GM18517 (cell line): Measurements from ENCODE around the gene PCYT1A.
A peak's percentile ranks its signal among the peaks of the same experiment; 100 is the strongest.
"Not testable (repeated sequence)": the region's sequence is repeated elsewhere in the genome, so short reads cannot be mapped to it uniquely, and the experiment has no call there.

Experiments
- ATAC-seq: cut with Tn5 transposase; IDR thresholded peaks from one replicate; pipeline ENCODE4 v1.9.1; 2021; ENCODE audit warnings: mild to moderate bottlenecking, moderate library complexity; ENCODE audit not compliant: unreplicated experiment

The PCYT1A gene

DNA sequence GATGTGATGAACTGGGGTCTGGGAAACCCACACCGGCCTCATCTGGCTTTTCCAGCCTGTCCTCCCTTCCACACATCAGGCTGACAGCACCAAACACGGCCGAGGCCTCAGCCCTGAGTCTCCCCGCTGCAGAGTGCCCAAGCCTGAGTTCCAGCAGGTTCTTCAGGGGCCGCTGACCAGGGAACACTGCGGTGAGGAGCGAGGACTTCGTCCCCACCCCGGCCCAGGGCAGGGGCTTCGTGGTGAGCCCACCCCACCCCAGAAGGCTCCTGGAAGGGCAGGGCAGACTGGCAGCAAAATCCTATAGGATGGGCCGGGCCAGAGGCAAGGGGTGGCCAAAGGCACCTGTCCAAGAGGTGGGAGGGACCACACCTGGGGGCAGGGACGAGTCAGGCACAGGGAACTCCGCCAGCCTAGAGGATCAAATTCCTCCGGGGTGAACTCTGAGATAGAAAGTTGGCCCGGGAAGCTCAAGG, 71.4 kb downstream of the PCYT1A start, which contains the start of gene SLC51A:
TSS of gene SLC51A (plus strand) at position 446 of the 476 bp plus-strand sequence. CDS start 179 bp downstream, outside the sequence.
- ATAC-seq: no peak

GRCh38 chr3:196215493-196216020, 72.0 kb downstream of the PCYT1A start:
- ATAC-seq: no peak

- ATAC-seq: no peak
Observed at GRCh38 chr3:196214783-196215441, 72.6 kb downstream of the PCYT1A start.

- ATAC-seq: no peak
Observed at GRCh38 chr3:196210673-196211556, 76.6 kb downstream of the PCYT1A start, which contains the start of gene ZDHHC19. ZDHHC19 (minus strand) TSS chr3:196211400; CDS start chr3:196211315, 85 bp downstream.

DNA sequence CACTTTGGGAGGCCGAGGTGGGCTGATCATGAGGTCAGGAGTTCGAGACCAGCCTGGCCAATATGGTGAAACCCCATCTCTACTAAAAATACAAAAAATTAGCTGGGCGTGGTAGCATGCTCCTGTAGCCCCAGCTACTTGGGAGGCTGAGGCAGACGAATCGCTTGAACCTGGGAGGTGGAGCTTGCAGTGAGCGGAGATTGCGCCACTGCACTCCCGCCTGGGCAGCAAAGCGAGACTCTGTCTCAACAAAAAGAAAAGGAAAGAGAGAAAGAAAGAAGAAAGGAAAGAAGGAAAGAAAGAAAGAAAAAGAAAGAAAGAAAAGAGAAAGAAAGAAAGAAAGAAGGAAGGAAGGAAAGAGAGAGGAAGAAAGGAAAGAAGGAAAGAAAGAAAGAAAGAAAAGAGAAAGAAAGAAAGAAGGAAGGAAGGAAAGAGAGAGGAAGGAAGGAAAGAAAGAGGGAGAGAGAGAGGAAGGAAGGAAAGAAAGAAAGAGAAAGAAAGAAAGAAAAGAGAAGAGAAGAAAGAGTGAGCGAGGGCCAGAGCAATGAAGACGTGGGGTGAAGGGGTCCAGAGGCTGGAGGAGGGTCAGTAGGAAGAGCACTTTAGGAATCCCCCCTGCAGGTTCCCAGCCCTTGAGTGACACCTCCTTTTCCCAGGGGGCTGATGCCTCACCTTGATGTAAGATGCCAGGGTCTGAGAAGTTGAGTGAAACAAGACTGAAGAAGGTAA, 77.4 kb downstream of the PCYT1A start:
- not testable (repeated sequence) for ATAC-seq

DNA sequence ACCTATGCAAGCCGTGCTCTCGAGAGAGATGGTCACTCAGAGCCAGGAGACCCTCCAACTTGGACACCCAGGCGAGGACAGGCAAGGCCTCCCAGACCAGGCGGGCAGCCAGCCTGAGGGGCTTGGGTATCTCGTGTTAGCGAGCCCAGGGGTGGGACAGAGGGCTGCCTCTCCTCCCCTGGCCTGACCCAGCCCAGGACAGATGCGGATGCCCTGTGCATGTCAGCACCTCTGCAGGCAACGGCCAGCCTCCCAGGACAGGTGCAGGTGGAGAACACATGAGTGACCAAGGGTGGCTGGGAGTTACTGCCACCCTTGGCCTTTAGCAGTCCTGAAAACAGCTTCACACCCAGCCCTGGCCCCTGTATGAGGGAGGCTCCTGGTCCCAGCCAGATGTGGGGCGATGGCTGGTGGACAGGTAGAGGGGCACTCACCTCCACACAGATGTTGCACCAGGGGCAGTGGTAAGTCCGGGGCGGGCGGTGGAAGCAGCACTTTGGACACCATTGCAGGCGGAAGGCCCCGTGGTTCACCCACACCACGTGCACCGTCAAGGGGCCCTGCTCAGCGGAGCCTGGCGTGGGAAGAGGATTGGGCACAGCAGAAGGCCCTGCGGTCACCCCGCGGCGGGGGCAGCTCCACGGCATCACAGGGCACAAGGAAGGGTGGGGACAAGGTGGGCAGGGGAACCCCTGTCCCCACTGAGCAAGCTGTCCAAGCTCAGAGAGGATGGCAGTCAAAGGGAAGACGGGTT, 78.4 kb downstream of the PCYT1A start:
- no peak for ATAC-seq

- no peak for ATAC-seq
Observed at GRCh38 chr3:196207833-196208607, 79.5 kb downstream of the PCYT1A start.

- ATAC-seq: no peak
Observed at GRCh38 chr3:196207159-196207832, 80.2 kb downstream of the PCYT1A start.

- not testable (repeated sequence) for ATAC-seq
Observed at GRCh38 chr3:196205442-196206205, 81.9 kb downstream of the PCYT1A start.

DNA sequence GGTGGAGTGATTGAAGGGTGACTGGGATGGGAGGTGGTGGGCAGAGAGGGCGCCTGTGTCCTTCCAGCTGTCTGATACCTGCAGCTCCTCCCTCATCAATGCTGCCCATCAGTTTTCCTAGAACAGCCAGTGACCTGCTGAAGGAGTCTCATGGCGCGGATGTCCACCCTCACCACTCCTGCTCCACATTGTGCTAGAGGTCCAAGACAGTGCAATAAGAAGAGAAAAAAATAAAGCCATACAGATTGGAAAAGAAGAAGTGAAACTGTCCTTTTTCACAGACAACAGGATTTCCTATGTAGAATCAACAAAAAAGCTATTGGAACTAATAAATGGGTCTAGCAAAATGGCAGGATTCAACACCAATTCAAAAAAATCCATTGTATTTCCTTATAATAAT, 83.7 kb downstream of the PCYT1A start:
- ATAC-seq: no peak

- ATAC-seq: peak; percentile 74
Observed at GRCh38 chr3:196202516-196202970, 85.0 kb downstream of the PCYT1A start.

- no peak for ATAC-seq
Observed at GRCh38 chr3:196198771-196199753, 88.5 kb downstream of the PCYT1A start.

- ATAC-seq: no peak
Observed at GRCh38 chr3:196198081-196198675, 89.3 kb downstream of the PCYT1A start.

GRCh38 chr3:196197524-196197923, 90.0 kb downstream of the PCYT1A start:
- no peak for ATAC-seq

DNA sequence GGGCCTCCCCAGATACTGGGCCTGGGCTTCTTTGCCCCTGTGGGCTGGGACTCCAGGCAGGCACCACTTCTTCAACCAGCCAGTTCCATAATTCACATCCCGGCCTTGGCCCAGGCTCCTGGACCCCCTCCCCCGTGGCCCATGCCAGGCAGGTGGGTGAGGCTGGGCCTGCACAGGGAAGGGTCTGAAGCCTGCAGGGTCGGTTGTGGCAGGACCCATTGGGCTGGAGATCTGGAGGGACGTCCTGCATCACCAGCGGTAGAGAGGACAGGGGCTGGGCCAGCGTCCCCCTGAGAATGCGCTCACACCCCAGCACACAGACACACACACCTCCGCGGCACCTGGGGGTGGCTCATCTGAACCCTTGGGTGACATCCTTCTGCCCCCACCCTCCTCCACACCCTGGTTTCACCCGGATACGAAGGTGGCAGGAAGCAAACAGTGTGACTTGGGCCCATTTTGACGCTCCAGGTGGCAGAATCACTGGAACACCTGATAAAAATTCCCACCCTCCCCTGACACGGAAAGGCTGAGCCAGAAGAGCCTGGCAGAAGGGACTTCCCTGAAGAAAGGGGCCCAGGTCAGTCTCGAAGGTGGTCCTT, 91.8 kb downstream of the PCYT1A start:
- ATAC-seq: no peak

GRCh38 chr3:196194542-196194915, 93.0 kb downstream of the PCYT1A start:
- ATAC-seq: no peak
